Uterus (tissue), 4 donors: ENCODE measurements around the gene PAMR1. TPM values are rescaled to one million over a fixed set of nuclear protein-coding genes. Genes with fewer than 3 reads are reported as not detected.

Experiments
- DNase-seq, 2 donors: peaks; one replicate each; pipeline ENCODE4 v3.0.0-alpha.2; 2019 to 2020
- H3K27ac ChIP-seq, 2 donors: fragments of 200-600 bp; sonication (generic); 1 replicate in 1 of 2; 2 replicates in 1 of 2; pipeline ENCODE4 v1.5.1; 2016 to 2018
- H3K27me3 ChIP-seq, 2 donors: fragments of 200-600 bp; sonication (generic); one replicate each; pipeline ENCODE4 v1.5.1; 2018 to 2019; ENCODE audit warnings: control low read depth in 1 of 2
- H3K36me3 ChIP-seq, 2 donors: fragments of 200-600 bp; sonication (generic); one replicate each; pipeline ENCODE4 v1.5.1; 2019; ENCODE audit warnings: control low read depth in 1 of 2
- H3K4me1 ChIP-seq, 2 donors: fragments of 200-600 bp; sonication (generic); one replicate each; pipeline ENCODE4 v1.5.1; 2018 to 2019; ENCODE audit warnings: control low read depth in 1 of 2
- H3K4me3 ChIP-seq, 2 donors: fragments of 200-600 bp; sonication (generic); 1 replicate in 1 of 2; 2 replicates in 1 of 2; pipeline ENCODE4 v1.5.1; 2018 to 2019; ENCODE audit warnings: mild to moderate bottlenecking in 1 of 2
- H3K9me3 ChIP-seq, 2 donors: fragments of 200-600 bp; sonication (generic); one replicate each; pipeline ENCODE4 v1.5.1; 2019; ENCODE audit warnings: control low read depth in 1 of 2
- CTCF ChIP-seq, 4 experiments: fragments of 200-600 bp in 2 of 4; fragments of 450-650 bp in 2 of 4; sonication (generic) in 2 of 4; IDR thresholded peaks; one replicate each; pipeline ENCODE4 v1.5.1; 2016 to 2019; ENCODE audit warnings: antibody characterized with exemption in 4 of 4, mild to moderate bottlenecking in 2 of 4, moderate library complexity in 1 of 4
- POLR2A ChIP-seq, 2 donors: fragments of 450-650 bp; IDR thresholded peaks; one replicate each; pipeline ENCODE4 v1.6.1; 2016; ENCODE audit warnings: antibody characterized with exemption in 2 of 2, mild to moderate bottlenecking in 1 of 2, moderate library complexity in 1 of 2
- intact Hi-C: fragments of 100-400 bp; cut with DNase I; formaldehyde crosslinking; loops from one replicate; pipeline ENCODE4 v1.15.1; 2023; ENCODE audit warnings: low total_unique reads
- total RNA-seq, 4 donors: library from RNA; depleted of rRNA in 3 of 4; stranded (reverse); fragments of >200 nt in 3 of 4; gene quantifications; one replicate each; pipeline versions ENCODE4 v1.1.0 to v1.2.4, GENCODE V29; 2014 to 2023
- donor health status: DM: yes; HTN: yes; CAD: no.

PAMR1 gene
- total RNA-seq, 4 donors from 2014 or later: 26.8 to 172 (median 53.6) TPM

GRCh38 chr11:35436581-35437250 is 88.7 kb downstream of the PAMR1 start:
- TF ChIP-seq CTCF (IDR thresholded peaks at IDR 0.05) (no peak), POLR2A (IDR thresholded peaks at IDR 0.05) (no peak)

GRCh38 chr11:35433588-35433987 is 91.8 kb downstream of the PAMR1 start:
- no peaks in the 10 kb centered on the region for H3K27me3 ChIP-seq
- no peak overlapping the region for H3K4me3 ChIP-seq
- no peak for TF ChIP-seq CTCF (IDR thresholded peaks at IDR 0.05)
- no peak for TF ChIP-seq POLR2A (IDR thresholded peaks at IDR 0.05)
- no peaks in the 10 kb centered on the region for H3K36me3 ChIP-seq
- DNase-seq: no peak
- H3K9me3 ChIP-seq: no peaks in the 10 kb centered on the region
- intact Hi-C loops: no loop called here
- no peak overlapping the region for H3K27ac ChIP-seq
- H3K4me1 ChIP-seq: no peaks in the 10 kb centered on the region

More at GRCh38 chr11:35436581-35437250, 88.7 kb downstream of the PAMR1 start:
- Histone ChIP-seq H3K4me1 (no peaks in the 10 kb centered on the region), H3K4me3 (no peak overlapping the region), H3K9me3 (no peaks in the 10 kb centered on the region), H3K27ac (no peak overlapping the region), H3K36me3 (no peaks in the 10 kb centered on the region), H3K27me3 (no peaks in the 10 kb centered on the region)
- intact Hi-C loops: no loop called here
- no peak for DNase-seq

GRCh38 chr11:35432464-35432863 is 93.0 kb downstream of the PAMR1 start:
- Histone ChIP-seq H3K27me3 (no peaks in the 10 kb centered on the region), H3K27ac (no peak overlapping the region), H3K36me3 (no peaks in the 10 kb centered on the region), H3K4me1 (no peaks in the 10 kb centered on the region), H3K9me3 (no peaks in the 10 kb centered on the region), H3K4me3 (no peak overlapping the region)
- DNase-seq: no peak
- intact Hi-C loops: no loop called here
- TF ChIP-seq POLR2A (IDR thresholded peaks at IDR 0.05) (no peak), CTCF (IDR thresholded peaks at IDR 0.05) (no peak)

- no peaks in the 10 kb centered on the region for H3K36me3 ChIP-seq
- no peaks in the 10 kb centered on the region for H3K9me3 ChIP-seq
- intact Hi-C loops: no loop called here
- H3K27me3 ChIP-seq: no peaks in the 10 kb centered on the region
- no peaks in the 10 kb centered on the region for H3K4me1 ChIP-seq
- TF ChIP-seq CTCF (IDR thresholded peaks at IDR 0.05) (no peak), POLR2A (IDR thresholded peaks at IDR 0.05) (no peak)
- H3K4me3 ChIP-seq: no peak overlapping the region
- no peak overlapping the region for H3K27ac ChIP-seq
- no peak for DNase-seq
Observed at GRCh38 chr11:35427071-35427470, 98.3 kb downstream of the PAMR1 start.

- TF ChIP-seq POLR2A (IDR thresholded peaks at IDR 0.05) (no peak), CTCF (IDR thresholded peaks at IDR 0.05) (no peak)
- Histone ChIP-seq H3K4me3 (no peak overlapping the region), H3K9me3 (no peaks in the 10 kb centered on the region), H3K27me3 (no peaks in the 10 kb centered on the region), H3K4me1 (no peaks in the 10 kb centered on the region), H3K36me3 (no peaks in the 10 kb centered on the region), H3K27ac (no peak overlapping the region)
- no peak for DNase-seq
- intact Hi-C loops: no loop called here
Observed at GRCh38 chr11:35426351-35426750, 99.1 kb downstream of the PAMR1 start.
